Fibroblast of skin of abdomen (primary cell): Measurements from ENCODE around the gene PAX8.

ENCODE experiments used
- DNase-seq: peaks from one replicate; pipeline ENCODE4 v3.0.0-alpha.2; 2013

PAX8 gene

DNA sequence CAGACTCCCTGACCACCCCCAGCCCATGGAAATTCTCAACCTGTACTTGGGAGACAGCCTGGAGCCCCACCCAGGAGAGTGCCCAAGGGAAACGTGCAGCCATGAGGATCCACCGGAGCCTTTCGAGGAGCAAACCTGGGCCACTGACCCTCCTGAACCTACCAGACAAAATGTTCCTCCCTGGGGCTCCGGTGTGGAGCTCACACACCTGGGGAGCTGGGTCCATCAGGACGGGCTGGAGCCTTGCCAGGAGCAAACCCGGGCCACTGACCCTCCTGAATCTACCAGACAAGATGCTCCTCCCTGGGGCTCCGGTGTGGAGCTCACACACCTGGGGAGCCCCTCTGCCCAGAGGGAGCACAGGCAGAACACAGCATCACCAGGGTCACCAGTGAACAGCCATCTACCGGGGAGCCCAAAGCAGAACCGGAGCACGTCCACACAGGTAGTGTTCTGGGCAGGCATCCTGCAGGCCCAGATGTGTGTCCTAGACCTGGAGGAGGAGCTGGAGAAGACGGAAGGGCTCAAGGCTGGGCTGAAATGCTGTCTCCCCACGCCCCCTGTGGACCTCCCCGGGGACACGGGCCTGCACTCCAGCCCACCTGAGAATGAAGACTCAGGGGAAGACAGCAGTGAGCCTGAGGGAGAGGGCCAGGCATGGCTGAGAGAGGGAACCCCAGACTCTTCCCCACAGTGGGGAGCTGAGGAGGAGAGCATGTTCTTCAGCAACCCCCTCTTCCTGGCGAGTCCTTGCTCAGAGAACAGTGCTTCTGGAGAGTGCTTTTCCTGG lies 96.1 kb downstream of the PAX8 start:
- DNase-seq, result no peak

DNA sequence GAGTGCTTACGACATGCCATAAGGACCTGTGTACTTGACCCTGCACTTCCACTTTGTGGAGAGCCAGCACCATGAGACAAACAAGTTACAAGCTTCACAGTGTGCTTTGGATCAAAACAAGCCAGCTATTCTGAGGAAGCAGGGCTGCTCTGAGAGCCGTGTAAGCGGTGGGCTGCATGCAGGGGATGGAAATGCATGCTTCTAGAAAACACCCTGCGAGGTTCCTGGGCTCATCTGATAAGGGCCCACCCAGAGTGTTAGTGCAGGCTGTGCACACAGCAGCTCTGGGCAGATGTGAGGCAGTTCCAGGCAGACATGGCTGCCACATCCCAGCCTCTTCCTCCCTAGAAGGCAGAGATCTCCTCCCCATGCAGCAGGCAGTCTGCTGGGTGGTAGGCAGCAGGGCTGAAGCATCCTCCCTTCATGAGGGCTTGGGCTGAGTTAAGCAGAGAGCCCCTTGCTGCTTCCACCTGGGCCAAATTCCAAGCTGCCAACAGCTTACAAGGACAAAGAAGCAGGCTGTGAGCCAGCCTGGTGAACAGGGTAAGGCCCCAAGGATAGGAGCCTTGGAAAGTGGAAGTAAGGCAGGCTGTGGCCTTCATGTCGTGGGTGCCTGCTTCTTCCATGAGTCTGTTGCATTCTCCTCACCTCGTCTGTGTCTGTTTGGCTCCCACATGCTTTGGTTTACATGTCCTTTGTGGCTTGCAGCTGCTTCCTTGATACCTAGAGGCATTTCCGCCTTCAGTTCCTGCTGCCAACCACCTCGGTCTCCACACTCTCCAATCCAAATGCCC lies 97.3 kb downstream of the PAX8 start:
- no peak for DNase-seq

DNA sequence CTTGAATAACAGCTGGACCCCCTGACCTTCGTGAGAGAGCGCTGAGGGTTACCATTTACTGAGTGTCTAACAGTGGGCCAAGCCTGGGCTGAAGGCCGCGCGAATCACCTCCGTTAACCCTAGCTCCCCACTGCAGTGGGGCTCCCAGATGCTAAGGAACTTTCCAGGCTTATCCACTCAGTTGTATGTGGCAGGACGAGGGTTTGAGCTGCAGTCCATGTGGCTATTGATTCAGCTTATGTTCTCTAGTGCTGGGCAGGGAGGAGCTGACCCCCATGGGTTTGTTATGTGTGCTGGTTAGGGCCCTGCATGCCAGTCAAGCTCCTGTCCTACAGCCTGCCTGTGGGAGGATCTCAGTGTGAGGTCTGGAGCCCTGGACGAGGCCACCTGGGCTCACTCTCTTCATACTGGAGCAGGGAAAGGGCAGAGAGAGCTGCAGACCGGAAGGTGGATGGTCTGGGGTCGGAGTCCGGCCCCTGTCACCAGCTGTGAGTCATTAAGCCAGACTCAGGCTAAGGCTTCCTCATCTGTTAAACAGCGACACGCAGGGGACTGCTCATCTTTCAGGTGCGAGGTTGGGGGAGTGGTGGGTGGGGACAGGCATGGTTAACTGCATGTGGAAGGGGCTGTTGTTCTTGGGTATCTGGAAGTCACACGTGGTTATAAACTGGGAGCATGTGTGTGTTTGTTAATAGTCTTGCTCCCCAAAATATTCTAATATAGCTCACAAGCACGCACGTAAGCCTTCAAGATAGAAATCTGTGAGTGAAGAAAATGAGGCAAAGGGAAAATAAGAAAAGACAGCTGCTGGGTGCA lies 98.4 kb downstream of the PAX8 start:
- DNase-seq, result no peak

DNA sequence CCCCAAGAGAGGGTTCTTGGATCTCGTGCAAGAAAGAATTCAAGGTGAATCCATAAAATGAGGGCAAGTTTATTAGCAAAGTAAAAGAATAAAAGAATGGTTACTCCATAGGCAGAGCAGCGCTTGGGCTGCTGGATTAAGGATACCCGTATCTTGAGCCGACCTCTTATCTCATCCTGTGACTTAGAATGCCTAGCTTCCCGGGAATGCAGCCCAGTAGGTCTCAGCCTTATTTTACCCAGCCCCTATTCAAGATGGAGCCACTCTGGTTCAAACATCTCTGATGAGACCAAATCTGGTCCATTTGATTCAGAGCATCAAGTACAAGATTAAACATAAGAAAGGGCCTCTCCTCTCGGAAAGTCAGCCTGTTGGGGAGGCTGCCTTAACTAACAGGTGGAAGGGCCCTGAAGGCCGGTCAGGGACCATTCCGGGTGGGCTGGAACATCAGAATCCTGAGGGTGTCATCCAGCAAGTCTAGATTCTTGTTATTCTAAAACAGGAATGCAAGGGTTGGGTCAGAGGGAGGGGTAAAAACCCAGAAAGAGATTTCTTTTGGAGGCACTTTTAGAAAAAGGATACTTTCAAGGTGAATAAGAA lies 99.2 kb downstream of the PAX8 start:
- no peak for DNase-seq

DNA sequence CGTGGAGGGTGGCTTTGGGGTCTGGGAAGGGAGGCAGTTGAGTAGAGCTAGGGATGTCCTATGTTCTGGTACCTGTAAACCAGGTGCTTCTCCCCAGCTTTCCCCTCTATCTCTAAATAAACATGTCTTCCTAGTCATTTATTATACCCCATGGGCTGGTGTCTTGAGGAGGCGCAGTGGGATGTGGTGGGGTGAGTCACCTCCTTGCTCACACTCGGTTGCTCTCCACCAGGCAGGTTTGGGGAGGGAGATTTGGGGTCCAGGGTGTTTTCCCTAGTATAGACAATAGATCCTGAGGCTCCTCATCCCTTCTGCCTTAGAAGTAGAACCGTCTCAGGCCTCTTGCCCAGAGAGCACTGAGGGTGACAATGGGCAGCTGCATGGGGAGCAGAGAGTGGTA lies 99.8 kb downstream of the PAX8 start:
- DNase-seq, result no peak

DNA sequence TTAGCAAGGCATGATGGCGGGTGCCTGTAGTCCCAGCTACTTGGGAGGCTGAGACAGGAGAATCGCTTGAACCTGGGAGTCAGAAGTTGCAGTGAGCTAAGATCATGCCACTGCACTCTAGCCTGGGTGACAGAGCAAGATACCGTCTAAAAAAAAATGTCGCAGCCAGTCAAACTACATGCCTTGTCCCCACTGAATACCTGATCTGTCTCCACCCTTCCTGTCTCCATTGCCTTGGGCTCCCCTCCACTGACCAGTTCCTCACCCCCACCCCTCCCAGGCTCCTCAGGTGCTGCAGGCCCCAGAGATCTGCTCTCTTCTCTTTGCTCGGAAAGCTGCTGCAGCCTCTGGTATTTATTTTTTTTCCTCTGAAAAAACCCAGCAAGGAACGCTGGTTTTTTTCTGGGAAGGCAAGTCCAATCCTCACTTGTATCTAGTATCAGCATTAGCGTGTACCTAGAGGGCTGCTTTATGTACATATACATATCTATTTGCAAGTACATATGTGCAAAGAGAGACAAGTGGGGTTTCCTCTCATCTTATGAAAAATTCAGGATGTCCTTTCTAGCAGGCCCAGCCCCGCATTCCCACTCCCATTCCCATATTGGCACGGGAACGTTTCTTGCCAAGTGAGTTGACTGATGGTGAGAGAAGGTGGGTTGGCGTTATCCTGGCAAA lies 100.5 kb downstream of the PAX8 start:
- no peak for DNase-seq

DNA sequence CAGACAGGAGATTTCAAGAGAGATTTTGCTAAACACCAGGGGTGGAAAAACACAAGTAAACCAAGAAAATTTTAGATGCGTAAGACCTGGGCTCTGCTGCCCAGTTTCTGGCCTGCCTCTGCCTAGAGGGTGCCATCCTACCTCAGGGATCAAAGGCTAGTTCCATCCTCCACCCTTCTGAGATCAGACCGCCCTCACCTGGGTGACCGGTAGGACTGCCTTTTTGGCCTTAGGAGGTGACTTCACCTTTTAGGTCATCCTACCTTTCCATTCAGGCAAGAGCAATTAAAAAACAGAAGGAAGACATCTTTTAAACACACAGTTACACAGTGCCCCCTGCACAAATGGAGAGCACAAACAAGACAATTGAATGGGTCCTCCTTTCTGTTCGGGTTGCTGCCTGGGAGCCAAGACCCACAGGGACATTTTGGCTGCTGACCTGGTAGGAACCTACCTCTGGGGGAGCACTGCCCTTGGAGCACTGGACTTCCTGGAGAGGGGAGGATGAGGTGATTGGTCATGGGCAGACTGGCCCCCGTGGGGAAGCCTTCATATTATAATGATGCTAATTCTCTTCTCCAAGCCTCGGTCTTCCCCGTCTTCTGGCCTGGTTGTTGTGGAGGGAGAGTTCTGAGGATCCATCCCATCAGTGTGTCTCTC lies 101.9 kb downstream of the PAX8 start:
- no peak for DNase-seq

DNA sequence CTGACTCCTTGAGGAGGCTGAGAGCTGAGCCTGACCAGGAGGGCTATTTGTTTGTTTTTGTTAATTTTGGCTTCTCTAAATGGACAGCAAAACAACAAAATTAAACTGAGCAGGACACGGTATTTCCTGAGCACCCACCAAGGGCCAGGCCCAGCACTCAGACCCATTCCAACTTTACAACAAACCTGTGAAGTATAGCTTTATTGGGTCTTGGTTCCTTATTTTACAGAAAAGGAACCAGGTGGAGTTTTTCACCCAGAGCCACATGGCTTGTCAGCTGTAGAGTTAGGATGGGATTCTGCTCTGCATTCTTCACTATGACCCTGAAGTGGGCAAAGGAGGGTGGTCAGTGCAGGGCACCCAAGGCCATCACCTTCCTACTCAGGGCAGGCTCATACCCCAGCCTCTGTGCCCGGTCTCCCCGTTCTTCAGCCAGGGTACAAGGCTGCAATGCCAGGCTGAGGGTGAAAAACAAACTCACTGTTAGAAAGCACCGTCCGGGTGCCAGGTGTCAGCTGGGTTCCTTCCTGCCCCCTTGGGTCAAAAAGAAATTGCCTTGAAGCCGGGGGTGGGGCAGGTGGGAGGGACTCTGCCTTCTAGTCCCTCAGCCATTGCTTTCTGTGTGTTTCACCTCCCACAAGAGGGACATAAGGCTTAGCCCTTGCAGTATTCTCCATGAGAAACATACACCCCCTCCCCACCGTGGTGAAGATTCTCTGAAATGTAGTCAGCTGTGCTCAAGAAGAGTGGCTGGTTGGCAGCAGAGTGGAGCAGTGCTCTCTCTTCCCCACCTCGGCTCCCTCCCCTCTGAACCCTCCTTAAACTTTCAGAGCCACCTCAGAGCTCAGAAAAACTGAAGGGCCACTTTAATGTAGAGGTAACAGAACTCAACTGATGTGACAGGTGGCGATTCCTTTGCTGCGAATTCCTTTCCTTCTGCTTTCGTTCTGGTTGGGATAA lies 102.7 kb downstream of the PAX8 start:
- DNase-seq, result no peak

DNA sequence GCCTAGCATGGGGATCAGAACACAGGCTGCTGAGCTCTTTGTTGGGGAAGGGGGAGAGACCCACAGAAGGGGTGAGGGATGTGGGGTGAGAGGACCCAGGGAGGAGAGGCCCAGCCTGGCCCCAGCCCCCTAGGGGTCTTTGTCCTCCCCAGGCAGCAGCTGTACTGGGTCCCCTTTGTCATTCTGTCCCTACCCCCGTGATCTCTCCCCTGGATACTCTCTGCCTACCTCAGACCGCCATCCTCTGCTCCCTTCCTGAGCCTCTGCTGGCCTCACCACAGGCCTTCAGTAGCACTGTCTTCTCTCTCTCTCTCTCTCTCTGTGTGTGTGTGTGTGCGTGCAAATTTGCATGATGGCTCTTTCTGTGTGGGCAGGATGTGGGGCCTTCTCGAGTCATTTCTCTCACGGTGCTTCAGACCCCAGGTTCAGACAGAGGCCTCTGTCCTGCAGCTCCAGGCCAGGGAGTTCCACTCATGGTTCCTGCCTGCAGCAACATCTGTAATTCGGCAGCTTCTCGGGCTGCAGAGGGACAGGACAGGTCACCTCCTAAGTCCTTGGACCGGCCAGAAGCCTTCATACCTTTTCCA lies 103.6 kb downstream of the PAX8 start:
- DNase-seq, result peak; percentile 12

DNA sequence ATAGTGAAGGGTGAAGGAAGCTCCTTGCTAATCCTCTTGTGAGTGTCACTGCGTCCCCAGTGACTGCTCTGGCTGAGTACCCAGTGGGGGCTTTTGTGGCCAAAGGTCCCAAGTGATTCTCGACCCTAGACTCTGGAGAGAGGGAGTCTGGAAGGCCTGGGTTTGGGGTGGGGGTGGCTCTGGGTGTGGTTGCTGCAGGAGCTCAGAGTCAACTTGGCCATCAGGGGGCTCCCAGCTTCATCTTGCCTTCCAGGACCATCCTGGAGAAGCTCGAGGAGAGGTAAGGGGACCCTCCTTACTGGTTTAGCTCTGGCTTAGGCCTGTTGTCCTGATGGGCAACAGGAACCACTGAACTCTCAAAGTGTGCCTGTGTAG lies 104.4 kb downstream of the PAX8 start:
- DNase-seq, result no peak

DNA sequence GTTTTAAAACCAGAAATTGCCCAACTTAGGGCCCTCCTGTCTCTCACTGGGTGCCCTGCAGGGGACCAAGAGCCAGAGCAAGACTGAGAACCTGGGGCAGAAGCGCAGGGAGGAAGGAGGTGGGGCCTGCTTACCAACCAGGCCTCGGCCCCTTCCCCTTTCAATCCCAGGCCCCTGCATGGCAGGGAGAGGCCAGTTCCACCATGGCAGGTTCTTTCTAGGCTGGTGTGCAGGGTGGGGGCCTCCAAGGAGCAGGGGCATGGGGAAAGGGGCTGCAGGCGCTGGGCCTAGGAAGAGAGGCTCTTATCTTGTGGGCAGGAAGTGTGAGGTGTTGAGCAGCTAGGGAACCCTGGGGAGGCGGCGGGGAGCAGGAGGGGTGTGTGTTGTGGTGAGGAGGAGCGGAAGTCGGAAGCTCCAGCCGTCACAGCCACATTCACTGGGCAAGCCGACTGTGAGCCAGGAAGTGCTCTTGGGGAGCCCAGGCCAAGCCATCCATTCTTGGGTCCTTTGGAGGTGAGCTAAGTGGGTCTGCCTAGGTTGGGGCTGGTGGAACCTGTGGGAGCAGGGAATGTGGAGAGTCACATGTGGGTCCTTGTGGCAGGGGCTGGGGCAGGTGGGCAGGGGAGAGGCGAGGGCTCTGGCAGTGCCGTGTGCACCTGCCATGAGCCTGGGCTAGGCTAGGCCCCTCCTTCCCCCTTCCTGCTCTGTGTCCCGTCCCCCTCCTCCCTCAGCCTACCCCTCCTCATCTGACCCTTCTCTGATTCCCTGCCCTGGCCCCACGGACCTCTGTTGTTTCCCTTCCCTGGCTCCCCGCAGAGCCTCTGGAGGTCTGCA lies 105.0 kb downstream of the PAX8 start, which contains the start of gene PSD4:
Gene PSD4 (plus strand): TSS at position 430 of the 834 bp plus-strand sequence. CDS start 8,486 bp downstream, outside the sequence.
- no peak for DNase-seq

DNA sequence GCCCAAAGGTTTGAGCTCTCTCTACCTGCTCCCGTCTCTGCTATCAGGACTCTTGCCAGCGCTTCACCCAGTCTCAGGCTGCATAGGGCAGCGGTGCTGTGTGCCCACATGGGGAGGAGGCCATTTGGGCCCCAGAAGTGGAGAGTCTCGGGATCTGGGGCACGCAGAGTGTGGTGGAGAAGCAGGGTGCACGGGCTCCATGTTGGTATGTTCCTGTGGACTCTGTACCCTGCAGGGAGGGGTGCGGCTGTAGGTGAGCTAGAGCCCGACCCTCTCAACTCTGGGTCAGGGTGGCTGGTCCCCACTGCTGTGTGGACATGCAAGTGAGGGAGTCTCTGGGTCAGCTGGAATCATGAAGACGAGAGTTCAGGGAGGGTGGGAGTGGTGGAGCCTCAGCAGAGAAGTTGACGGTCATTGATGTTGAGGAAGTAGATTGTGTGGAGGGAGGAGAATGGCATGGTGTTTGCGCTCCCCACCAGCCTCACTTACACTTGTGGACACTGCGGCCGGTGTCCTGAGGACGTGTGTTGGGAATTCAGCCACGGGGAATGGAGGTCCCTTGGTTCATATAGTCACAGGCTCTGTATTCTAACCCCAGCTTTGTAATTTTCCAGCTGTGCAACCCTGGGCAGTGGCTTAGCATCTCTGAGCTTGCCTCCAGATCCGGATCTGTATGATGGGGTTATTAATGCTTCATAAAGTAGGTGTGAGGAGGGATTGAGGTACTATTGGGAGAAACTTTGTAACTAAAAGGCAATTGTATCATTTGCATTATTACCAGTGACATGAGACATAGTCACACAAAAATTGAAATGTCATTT lies 105.8 kb downstream of the PAX8 start:
- DNase-seq, result no peak

DNA sequence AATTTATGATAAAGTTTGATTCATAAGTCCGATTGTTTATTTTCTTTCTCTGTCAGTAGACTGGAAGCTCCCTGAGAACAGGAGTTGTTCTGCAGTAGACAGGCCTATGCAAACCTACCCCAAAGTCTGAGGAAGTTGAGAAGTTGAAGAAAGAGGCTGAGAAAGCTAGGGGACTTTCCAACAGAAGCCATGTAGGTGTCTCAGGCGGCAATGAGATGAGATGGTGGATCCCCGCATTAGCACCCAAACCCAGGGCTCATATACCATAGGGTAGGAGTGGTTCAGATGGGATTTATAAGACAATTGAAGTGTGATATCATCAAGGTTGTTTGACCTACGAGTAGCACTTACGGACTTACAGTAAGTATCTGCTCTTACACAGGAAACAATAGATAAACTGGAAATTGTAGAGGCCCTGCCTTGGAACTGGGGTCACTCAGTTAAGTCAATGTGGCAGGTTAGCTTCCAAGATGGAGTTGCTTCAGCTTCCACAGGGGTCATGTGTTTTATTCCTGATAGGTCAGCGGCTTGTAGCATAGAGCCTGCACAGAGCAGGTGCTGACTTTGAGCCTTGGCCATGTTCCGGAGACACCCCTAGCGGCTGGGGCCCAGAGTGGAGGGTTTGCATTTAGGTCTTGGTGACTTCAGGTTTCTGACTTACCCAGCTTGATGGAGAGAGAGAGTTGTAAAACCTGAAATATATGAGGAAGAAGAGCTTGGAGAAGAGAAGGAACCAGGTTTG lies 107.2 kb downstream of the PAX8 start:
- no peak for DNase-seq

DNA sequence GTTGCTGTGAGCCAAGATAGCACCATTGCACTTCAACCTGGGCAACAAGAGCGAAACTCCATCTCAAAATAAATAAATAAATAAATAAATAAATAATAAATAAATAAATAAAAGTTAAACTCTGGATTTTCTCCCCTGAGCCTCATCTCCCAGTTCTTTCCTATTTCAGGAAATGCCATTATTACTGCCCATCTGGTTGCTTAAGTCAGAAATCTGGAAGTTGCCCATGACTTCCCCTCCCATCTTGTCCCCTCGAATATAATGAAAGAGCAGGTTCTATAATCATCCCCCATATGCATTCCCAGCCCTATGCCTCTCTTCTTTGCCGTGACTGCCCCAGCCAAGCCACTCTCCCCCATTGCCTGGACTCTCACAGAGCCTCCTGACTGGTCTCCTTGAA lies 109.1 kb downstream of the PAX8 start:
- no peak for DNase-seq

DNA sequence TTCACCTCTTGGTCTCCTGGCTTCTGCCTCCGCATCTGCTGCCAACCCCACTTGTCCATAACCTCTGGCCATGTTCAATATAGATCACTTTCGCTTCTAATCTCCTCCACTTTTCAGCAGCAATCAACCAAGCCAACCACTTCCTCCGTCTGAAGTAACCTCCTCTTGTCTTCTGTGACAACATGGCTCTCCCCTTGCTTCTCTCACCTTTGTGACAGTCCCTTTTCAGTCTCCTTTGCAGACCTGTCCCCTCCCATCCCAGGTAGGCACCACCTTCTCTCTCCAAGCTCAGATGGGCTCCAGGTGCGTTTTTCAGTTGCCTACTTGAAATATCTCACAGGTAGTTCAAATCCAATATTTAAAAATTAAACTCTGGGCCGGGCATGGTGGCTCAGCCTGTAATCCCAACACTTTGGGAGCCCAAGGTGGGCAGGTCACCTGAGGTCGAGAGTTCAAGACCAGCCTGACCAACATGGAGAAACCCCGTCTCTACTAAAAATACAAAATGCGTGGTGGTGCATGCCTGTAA lies 109.7 kb downstream of the PAX8 start:
- DNase-seq, result no peak

DNA sequence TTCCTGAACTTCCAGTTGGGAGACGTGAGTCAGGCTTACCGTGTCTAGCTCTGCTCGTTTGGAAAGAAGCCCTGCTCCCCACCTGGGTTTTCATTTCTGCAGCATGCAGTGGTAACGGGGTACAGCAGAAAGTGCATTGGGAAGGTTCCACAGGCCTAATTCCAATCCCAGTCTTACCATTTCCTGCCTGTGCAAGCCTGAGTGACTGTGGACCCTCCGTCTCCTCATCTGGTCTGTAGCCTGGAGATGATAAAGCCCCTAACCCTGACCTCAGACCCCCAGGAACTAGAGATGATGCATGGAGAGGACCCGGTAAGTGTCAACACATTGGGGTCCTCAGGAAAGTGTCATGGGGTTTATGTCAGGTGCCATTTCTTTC lies 110.8 kb downstream of the PAX8 start:
- no peak for DNase-seq
